ENCODE measurements around the gene NAP1L5. TPM values are rescaled to one million over a fixed set of nuclear protein-coding genes. Genes with fewer than 3 reads are reported as not detected.

The NAP1L5 gene
- total RNA-seq, 2 experiments from 2014 or later, result 17.3 to 17.9 TPM

GRCh38 chr4:88659890-88660208, 37.8 kb downstream of the NAP1L5 start:
- ChIA-PET POLR2A (interaction anchor here (1.1 kb wide), 1 partner anchor 9 kb away, joined by 4 read pairs; no protein-coding TSS in a partner anchor), CTCF (interaction anchor here (1.1 to 1.6 kb wide), 6 partner anchors 31 to 364 kb away, joined by 3 to 48 read pairs (median 4); no protein-coding TSS in a partner anchor)
- peaks cover 93% of the 10 kb centered on the region for H3K36me3 Mint-ChIP-seq (ENCODE audit: low read depth)
- intact Hi-C loops (cut with DNase I, micrococcal nuclease), result loop anchor here (1.0 to 10.0 kb wide), 5 partner anchors 43 to 445 kb away; partner anchors contain the start of gene HERC3 (in 2 of the 2)
- no peaks in the 10 kb centered on the region for H3K27me3 Mint-ChIP-seq
- peaks cover 33% of the 10 kb centered on the region for H3K4me1 Mint-ChIP-seq (ENCODE audit: low read depth)
- H3K27ac Mint-ChIP-seq, result no peak overlapping the region
- H3K4me3 Mint-ChIP-seq, result no peak overlapping the region
- Histone ChIP-seq H3K9me3 (ENCODE audit: control insufficient read depth in 1 of 2, insufficient read depth in 1 of 2, low read length in 2 of 2) (no peaks in the 10 kb centered on the region), H3K4me1 (ENCODE audit: insufficient read depth, low read length) (no peaks in the 10 kb centered on the region), H3K27ac (ENCODE audit: low read depth in 1 of 2, low read length in 2 of 2) (no peak overlapping the region), H3K27me3 (ENCODE audit: control insufficient read depth in 1 of 2, insufficient read depth in 2 of 2, low read length in 2 of 2) (no peaks in the 10 kb centered on the region), H3K4me3 (ENCODE audit: low read length) (no peak overlapping the region), H3K36me3 (ENCODE audit: insufficient read depth, low read length) (peaks cover 52% of the 10 kb centered on the region)
- TF ChIP-seq, protein P1, sequence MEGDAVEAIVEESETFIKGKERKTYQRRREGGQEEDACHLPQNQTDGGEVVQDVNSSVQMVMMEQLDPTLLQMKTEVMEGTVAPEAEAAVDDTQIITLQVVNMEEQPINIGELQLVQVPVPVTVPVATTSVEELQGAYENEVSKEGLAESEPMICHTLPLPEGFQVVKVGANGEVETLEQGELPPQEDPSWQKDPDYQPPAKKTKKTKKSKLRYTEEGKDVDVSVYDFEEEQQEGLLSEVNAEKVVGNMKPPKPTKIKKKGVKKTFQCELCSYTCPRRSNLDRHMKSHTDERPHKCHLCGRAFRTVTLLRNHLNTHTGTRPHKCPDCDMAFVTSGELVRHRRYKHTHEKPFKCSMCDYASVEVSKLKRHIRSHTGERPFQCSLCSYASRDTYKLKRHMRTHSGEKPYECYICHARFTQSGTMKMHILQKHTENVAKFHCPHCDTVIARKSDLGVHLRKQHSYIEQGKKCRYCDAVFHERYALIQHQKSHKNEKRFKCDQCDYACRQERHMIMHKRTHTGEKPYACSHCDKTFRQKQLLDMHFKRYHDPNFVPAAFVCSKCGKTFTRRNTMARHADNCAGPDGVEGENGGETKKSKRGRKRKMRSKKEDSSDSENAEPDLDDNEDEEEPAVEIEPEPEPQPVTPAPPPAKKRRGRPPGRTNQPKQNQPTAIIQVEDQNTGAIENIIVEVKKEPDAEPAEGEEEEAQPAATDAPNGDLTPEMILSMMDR (IDR thresholded peaks at IDR 0.05), result no peak
- DNase-seq (no peak), ATAC-seq (ENCODE audit: poor library complexity) (no peak)
- H3K9me3 Mint-ChIP-seq, result no peaks in the 10 kb centered on the region

- Histone ChIP-seq H3K27ac (ENCODE audit: low read depth in 1 of 2, low read length in 2 of 2) (no peak overlapping the region), H3K4me3 (ENCODE audit: low read length) (no peak overlapping the region), H3K4me1 (ENCODE audit: insufficient read depth, low read length) (no peaks in the 10 kb centered on the region), H3K9me3 (ENCODE audit: control insufficient read depth in 1 of 2, insufficient read depth in 1 of 2, low read length in 2 of 2) (no peaks in the 10 kb centered on the region), H3K27me3 (ENCODE audit: control insufficient read depth in 1 of 2, insufficient read depth in 2 of 2, low read length in 2 of 2) (no peaks in the 10 kb centered on the region), H3K36me3 (ENCODE audit: insufficient read depth, low read length) (peaks cover 51% of the 10 kb centered on the region)
- POLR2A ChIA-PET, result interaction anchor here (0.6 to 1.1 kb wide), 2 partner anchors 9 to 66 kb away, joined by 4 read pairs; no protein-coding TSS in a partner anchor
- CTCF ChIA-PET, result interaction anchor here (0.5 to 1.6 kb wide), 15 partner anchors 9 to 364 kb away, joined by 3 to 48 read pairs (median 3); no protein-coding TSS in a partner anchor
- Mint-ChIP-seq H3K27ac (peak overlapping the region; percentile 34), H3K27me3 (no peaks in the 10 kb centered on the region), H3K4me3 (no peak overlapping the region), H3K4me1 (ENCODE audit: low read depth) (peaks cover 33% of the 10 kb centered on the region), H3K9me3 (no peaks in the 10 kb centered on the region), H3K36me3 (ENCODE audit: low read depth) (peaks cover 90% of the 10 kb centered on the region)
- DNase-seq (peak in 12 of 14 experiments; percentile 11 to 68 (median 28)), ATAC-seq (ENCODE audit: poor library complexity) (peak; percentile 88)
- TF ChIP-seq, protein P1 (IDR thresholded peaks at IDR 0.05), result peak; percentile 68
- intact Hi-C loops (cut with DNase I, micrococcal nuclease), result loop anchor here (1.0 to 5.0 kb wide), 4 partner anchors 42 to 133 kb away; partner anchors contain the start of gene HERC3 (in 2 of the 2)
These were observed 38.4 kb downstream of the NAP1L5 start for GRCh38 chr4:88659055-88659889.

GRCh38 chr4:88655226-88655625, 42.4 kb downstream of the NAP1L5 start:
- DNase-seq (no peak), ATAC-seq (ENCODE audit: poor library complexity) (no peak)
- ChIA-PET POLR2A (no interaction called here), CTCF (interaction anchor here (1.1 to 3.3 kb wide), 4 partner anchors 8 to 116 kb away, joined by 3 to 12 read pairs (median 3); no protein-coding TSS in a partner anchor)
- peaks cover 61% of the 10 kb centered on the region for H3K4me1 Mint-ChIP-seq (ENCODE audit: low read depth)
- peak overlapping the region; percentile 48 for H3K27ac Mint-ChIP-seq
- H3K36me3 ChIP-seq (ENCODE audit: insufficient read depth, low read length), result peaks cover 47% of the 10 kb centered on the region
- no peaks in the 10 kb centered on the region for H3K27me3 ChIP-seq (ENCODE audit: control insufficient read depth in 1 of 2, insufficient read depth in 2 of 2, low read length in 2 of 2)
- no peaks in the 10 kb centered on the region for H3K27me3 Mint-ChIP-seq
- no peak overlapping the region for H3K4me3 ChIP-seq (ENCODE audit: low read length)
- no peaks in the 10 kb centered on the region for H3K9me3 Mint-ChIP-seq
- intact Hi-C loops (cut with DNase I, micrococcal nuclease), result loop anchor here (5.0 kb wide), 2 partner anchors 38 to 63 kb away; partner anchors contain the start of gene HERC3 (in 2 of the 2)
- H3K4me3 Mint-ChIP-seq, result no peak overlapping the region
- H3K36me3 Mint-ChIP-seq (ENCODE audit: low read depth), result peaks cover 74% of the 10 kb centered on the region
- no peak overlapping the region for H3K27ac ChIP-seq (ENCODE audit: low read depth in 1 of 2, low read length in 2 of 2)
- H3K4me1 ChIP-seq (ENCODE audit: insufficient read depth, low read length), result no peaks in the 10 kb centered on the region
- TF ChIP-seq, protein P1 (IDR thresholded peaks at IDR 0.05), result no peak
- H3K9me3 ChIP-seq (ENCODE audit: control insufficient read depth in 1 of 2, insufficient read depth in 1 of 2, low read length in 2 of 2), result no peaks in the 10 kb centered on the region
